Hypothalamus (tissue), 51 donors: ENCODE results near the gene SPPL2B.

Source experiments
- DNase-seq, 51 donors: peaks; one replicate each; lab custom pipeline; 2025; lab: John Stamatoyannopoulos, UW

Gene SPPL2B

DNA sequence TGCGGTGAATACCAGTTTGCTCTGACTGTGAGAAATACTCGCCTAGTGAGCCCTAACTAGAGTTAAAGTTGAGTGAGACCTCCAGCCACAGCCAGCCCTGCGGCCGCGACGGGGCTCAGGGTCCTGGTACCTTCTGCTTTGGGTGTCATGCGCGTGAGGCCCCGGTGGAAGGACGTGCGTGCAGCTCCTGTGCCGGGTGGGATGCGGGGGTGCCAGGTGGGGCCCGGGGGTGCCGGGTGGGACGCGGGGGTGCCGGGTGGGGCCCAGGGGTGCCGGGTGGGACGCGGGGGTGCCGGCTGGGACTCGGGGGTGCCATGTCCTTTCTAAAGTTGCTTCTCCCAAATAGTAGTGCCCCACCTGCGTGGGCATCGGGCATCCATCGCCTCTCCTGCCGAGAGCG, 23.1 kb downstream of the SPPL2B start:
- no peak for DNase-seq

DNA sequence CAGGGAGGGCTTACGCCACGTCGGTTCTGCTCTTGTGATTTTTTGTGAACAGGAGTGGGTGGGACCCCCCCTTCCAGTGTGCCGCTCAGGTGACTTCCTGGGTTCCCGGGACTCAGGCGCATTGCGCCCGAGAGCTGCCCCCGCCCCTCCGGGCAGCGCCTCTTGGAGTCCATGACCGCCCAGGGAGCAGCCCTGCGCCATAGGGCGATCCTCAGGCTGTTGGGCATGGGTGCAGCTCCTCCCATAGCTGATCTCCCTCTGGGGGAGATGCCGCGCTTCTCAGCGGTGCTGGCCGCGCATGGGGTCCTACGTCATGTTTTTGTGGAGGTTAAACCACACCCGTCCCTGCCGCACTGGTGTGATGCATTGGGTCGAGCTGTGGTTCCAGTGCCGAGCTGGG, 23.6 kb downstream of the SPPL2B start:
- DNase-seq = no peak

DNA sequence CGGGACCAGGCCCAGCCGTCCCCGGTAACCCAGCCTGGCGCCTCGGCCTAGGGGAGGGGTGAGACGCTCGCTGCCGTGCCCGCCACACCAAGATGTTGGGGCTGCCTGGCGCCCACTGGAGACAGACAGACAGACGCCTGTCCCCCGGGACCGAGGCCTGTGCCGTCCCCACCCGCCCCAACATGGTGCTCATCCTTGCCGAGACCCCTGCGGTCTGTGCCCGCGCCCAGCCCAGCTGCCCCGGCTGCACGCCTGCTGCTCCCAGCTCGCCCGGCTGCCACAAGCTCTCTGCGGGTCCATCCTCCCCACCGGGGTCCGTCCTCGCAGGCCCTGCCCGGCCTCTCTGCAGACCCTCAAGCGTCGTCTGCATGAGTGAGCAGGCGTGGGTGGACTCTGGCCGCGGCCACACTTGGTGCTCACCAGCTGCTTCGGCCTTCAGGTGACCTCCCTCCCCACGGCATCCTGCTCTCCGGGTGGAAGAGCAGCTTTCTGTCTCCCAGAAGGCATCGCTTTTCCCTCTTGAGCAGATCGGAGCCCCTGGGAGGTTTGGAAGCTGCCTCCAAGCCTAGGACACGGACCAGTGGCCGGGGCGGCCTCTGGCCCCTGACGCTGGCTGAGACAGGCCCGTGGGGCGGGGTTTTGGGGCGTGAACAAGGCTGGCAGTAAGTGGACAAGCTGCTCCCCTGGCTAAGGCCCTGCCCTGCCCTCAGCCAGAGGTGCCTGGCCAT, 24.8 kb downstream of the SPPL2B start:
- no peak for DNase-seq

DNA sequence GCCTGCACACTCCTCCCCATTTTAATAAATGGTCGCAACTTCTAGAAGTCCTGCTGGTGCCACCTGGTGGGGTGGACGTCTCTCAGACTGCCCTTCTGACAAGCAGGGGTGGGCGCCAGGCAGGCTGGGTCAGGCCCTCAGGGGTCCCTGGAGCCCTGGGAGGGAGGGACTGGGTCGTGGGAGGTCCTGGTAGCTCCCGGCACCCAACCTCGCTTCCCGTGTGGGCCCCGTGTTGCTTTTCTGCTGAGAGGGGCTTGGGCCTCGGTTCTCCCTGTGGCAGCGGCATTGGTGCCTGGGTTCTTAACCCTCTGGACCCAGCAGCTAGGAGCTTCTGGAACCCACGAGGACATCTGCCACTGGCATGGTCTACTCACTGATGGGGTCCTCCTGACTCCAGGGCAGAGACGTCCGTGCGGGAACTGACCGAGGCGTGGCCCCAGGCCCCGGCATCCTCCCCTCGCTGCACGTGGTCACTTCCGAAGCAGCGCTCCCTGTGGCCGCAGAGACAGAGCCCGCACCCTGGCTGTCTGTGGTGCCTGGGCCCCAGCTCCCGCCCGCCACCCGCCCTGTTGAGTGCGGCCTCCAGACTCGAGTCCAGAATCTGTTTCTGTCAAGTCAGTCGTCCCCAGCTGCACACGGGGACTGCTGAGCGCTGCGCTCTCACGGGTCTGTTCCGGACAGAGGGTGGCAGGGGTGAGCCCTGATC, 25.6 kb downstream of the SPPL2B start:
- no peak for DNase-seq

DNA sequence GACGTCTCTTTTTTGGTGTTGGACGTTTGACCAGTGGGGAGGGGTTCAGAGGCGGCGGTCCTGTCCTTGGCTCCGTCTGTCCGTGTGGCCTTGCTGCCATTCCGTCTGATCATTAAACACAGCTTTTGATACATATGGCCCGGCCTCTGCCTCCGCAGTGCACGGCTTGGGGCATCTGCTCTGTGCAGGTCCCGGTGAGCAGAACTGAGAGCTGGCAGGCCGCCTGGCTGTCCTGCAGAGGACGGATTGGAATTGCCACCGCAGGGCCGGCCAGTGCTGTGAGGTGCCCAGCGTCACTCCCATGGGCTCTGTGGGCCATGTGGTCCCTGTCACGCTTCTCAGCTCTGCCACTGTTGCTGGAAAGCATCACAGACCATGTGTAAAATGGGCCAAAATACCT, 26.2 kb downstream of the SPPL2B start:
- no peak for DNase-seq

DNA sequence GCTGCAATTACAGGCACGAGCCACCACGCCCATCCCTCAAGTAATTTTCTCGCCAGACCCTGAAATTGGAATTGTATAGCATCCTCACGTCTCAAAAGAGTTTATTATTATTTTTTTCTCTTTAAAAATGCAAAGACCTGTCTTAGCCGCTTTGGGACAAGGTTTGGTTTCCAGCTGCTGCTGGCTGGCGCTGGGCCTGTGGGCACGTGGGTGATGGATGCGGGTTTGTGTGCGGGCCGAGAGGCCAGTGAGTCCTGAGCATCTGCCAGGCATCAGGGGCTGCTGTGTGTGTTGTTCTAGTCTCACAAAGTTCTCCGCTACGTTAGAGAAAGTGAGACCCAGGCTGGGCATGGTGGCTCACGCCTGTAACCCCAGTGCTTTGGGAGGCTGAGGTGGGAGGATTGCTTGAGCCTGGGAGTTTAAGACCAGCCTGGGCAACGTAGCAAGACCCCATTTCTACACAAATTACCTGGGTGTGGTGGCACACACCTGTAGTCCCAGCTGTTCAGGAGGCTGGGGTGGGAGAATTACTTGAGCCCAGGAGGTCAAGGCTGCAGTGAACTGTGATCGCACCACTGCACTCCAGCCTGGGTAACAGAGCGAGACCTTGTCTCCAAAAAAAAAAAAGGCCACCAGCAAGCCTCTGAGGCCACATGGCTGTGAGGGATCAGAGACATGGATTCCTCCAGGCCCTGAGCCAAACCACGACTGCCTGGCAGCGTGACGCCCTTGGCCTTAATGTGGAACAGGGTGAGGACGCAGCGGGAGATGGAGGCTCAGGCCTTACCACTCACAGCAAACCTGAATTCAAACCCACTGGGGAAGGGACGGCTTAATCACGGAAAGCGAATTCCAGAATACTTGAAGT, 26.9 kb downstream of the SPPL2B start:
- no peak for DNase-seq

DNA sequence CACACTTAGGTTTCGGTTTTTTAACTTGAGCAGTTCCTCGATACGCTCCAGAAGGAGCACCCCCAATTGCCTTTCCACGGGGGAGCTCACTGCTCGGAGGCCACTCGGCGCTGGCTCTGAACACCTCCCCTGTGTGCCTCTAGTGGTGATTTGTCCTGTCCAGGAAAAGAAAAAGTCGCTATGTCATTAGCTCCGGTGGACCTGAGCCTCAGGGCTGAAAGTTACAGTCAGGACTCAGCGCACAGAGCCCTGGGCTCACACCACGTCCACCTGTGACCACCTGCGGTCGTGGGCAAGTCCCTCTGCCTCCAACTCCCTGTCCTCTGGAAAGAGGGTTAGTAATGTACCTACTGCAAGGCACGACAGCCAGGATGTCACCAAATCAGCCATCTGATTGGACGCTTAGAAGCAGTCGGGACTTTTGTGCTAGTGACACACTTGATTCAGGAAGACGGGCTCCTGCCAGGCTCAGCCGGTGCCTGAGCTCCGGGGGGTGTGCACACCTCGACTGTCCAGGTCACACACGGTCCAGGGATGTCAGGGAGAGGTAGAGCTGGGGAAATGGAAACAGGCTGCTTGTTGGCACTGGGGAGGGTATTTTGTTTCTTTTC, 27.7 kb downstream of the SPPL2B start:
- DNase-seq = no peak

DNA sequence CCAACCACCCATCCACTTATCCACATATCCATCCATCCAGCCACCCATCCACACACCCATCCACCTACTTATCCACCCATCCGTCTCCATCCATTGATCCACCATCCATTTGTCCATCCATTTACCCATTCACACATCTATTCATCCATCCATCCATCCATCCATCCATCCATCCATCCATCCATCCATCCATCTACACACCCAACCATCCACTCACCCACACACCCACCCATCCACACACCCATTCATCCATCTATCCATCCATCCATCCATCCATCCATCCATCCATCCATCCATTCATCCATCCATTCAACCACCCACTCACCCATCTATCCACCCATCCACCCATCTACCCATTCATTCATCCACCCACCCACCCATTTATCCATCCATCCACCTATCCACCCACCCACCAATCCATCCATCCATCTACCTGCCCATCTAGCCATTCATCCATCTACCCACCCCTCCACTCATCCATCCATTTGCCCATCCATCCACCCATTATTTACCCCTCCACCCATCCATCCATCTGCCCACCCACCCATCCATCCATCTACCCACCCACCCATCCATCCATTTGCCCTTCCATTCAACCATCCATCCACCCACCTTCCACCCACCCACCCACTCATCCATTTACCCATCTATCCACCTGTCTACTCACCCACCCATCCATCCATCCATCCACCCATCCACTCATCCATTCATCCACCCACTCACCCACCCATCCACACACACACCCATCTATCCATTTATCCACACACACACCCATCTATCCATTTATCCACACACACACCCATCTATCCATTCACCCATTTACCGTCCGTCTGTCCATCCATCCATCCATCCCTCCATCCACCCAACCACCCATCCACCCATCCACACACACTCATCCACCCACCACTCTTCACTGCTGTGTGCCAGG, 29.1 kb downstream of the SPPL2B start:
- no peak for DNase-seq

DNA sequence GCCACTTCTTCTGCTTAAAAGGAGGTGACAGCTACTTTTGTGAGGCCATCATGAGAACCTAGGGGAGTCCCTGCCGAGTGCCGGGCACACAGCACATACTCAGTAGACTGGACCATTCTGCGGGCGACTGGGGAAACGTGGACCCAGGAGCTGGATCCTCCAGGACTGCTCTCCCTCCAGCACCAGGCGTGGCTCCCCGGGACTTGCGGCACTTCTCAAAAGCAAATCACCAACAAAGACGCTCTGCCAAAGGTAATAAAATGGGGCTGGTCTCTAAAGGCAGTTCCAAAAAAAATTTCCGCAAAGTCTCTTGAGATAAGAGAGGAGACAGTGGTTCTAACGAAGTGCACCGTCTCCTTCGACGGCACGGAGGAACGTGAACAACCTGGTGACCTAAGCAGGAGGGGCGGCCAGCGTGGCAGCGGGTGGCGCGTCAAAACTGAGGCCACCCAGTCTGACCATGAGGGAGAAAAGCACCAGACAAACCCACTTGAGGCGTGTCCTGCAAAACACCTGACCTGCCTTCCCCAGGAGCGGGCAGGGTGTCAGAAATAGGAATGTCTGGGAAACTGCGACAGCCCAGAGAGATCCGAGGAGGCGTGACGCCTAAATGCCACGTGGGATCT, 30.2 kb downstream of the SPPL2B start:
- no peak for DNase-seq

DNA sequence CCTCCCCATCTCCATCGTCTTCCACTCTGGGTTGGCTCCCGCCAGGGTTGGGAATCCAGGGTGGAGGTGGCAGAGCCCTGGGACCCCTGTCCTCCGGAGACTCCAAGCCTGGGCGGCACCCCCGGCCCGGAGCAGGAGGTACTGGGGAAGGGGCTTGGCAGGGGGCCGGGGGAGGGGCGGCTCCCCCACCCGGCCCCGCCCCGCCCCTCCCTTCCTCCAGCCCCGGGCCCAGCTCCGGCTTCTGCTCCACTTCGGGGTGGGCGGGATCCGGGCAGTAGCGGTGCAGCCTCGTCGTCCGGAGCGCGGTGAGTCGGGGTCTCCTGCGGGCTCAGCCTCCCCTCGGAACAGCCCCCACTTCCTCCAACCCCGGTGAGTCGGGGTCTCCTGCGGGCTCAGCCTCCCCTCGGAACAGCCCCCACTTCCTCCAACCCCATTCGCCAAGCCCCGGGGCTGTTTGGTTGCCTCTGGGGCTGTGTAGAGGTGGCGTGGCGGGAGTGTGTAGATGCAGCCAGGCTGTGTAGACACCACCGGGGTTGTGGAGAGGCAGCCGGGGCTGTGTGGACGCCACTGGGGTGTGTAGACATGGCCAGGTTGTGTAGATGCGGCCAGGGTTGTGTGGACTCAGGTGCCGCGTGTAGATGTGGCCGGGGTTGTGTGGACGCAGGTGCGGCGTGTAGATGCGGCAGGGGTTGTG, 31.7 kb downstream of the SPPL2B start, which contains the start of gene TMPRSS9:
TMPRSS9 (plus strand) TSS at position 274 of the 694 bp plus-strand sequence. CDS start 29,521 bp downstream, outside the sequence.
- DNase-seq = no peak

DNA sequence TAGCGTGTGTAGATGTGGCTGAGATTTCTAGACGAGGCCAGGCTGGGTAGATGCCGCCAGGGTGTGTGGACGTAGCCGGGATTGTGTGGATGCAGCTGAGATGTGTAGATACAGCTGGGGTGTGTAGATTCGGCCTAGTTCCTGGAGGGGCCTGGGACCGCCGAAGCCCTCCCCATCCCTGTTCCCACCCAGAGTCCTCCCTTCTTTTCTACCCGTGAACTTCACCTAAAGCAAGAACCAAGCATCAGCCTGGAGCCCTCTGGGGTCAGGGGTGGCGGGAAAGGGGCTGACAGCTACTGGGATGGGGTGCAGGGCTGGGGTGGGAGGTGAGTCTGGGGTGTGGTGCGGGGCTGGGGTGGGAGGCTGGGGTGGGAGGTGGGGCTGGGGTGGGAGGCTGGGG, 32.3 kb downstream of the SPPL2B start:
- DNase-seq = no peak

DNA sequence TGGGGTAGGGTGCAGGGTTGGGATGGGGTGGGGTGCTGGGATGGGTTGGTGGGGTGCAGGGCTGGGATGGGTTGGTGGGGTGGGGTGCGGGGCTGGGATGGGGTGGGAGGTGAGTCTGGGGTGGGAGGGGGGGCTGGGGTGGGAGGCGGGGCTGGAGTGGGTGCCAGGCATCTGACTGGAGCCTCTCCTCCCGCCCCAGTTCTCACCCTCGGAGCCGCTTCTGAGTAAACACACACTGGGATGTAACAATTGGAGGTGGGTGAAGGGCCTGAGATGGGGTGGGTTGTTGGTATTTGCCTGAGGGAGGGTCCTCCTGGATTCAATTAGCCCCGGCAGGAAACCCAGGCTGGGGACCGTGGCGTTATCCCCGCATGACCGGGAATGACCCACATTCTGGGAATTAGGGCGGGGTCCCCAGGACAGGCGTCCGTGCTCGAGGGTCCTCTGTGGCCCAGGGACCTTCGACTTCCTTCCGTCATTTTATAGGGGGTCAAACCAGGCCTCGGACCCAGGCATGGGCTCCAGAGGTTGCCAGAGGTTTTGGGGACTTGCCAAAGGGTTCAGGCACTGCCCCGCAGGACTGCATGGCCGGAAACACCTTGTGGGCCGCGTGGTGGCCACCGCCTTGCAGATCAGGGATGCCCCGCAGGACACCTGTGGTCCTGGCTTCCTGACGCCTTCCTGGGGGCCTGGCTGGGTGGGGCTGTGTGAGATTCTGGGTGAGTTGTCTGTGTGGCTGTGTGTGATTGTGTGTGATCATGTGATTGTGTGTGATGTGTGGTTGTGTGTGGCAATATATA, 33.0 kb downstream of the SPPL2B start:
- DNase-seq = no peak

DNA sequence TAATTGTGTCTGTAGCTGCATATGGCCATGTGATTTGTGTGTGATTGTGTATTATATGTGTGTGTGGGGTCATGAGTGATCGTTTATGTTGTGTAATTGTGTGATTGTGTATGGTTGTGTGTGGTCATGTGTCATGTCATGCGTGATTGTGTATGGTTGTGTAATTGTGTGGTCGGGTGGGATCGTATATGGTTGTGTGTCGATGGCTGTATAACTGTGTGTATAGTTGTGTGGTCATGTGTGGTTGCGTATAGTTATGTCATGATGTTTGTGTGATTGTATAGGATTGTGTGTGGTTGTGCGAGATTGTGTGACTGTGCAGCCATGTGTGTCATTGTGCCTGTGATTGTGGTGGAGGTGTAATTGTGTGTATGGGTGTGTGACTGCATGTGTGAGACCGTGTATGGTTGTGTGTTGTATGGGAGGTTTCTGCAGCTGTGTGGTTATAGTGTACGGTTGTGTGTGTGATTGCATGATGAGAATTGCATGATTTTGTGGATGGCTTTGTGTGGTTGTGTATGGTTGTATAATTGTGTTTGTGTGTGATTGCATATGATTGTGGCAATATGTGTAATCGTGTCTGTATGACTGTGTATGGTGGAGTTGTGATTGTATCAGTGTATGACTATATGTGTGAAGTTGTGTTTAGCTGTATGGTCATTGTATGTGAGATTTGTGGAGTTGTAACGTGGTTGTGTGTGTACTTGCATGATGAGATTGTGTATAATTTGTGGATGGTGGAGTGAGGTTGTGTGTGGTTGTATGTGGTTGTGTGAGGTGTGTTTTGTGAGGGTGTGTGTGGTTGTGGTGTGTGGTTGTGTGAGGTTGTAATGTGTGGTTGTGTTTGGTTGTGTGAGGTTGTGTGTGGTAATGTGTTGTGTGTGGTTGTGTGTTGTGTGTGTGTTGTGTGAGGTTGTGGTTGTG, 33.8 kb downstream of the SPPL2B start:
- no peak for DNase-seq

DNA sequence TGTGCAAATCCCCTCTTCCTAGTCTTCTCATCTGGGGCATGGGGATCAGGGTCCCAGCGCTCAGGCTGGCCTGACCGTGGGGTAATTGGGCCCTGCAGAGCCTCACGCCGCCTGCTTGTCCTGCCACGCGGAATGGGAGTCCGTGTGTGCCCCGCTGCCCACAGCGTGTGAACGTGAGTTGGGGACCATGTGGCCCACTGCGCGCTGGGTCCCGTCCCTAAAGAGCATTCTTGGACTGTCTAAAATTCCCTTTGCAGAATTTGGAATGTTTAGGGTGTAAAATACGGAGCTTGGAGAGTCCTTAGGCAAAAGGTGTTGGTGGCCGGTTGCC, 34.5 kb downstream of the SPPL2B start:
- DNase-seq = no peak

DNA sequence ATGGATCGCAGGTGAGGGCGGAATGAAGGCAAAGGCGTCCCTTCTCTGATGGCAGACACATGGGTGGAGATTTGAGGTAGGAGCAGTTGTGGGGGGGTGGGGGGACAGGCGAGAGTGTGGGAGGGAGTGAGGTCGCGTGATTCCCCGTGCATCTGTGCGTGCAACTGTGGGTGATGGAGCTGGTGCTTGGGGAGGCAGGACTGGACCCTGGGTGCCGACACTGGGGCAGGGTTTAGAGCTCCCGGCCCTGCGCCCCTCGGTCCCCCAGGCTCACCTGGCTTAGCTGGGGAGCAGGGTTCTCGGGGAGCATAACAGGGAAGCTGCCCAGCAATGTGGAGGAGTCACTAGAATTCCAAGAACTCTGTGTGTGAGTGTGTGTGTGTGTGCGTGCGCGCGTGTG, 34.9 kb downstream of the SPPL2B start:
- no peak for DNase-seq

DNA sequence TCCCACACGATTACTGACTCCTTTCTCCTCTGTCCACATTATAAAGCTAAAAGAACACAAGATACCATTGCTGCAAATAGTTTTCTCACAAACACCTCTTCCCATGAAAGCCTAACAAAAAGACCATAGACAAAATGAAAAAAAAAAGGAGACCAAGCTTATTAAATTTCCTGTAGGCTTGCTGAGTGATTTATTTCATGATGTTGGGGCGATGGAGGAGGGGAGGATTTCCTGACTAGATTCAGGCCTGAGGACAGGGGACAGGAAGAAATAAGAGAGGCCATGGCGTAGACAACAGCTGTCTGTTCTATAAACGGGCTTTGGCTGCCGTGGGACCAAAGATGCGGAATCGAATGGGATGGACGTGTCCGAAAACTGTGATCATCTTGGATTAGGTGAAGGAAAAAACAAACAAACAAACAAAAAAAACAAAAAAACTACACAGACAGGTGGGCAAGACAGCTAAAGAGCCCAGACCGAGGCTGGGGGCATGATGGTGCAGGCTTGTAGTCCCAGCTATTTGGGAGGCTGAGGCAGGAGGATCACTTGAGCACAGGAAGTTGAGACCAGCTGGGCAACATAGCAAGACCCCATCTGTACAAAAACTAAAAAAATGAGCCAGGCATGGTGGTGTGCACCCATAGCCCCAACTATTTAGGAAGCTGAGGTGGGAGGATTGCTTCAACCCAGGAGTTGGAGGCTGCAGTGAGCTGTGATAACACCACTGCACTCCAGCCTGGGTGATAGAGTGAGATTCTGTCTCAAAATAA, 36.9 kb downstream of the SPPL2B start:
- no peak for DNase-seq
